ENCODE measurements around the gene CRTC1. TPM values are rescaled to one million over a fixed set of nuclear protein-coding genes. Genes with fewer than 3 reads are reported as not detected.

CRTC1 gene
- total RNA-seq, 1 experiment from 2014 or later = 19.0 TPM

DNA sequence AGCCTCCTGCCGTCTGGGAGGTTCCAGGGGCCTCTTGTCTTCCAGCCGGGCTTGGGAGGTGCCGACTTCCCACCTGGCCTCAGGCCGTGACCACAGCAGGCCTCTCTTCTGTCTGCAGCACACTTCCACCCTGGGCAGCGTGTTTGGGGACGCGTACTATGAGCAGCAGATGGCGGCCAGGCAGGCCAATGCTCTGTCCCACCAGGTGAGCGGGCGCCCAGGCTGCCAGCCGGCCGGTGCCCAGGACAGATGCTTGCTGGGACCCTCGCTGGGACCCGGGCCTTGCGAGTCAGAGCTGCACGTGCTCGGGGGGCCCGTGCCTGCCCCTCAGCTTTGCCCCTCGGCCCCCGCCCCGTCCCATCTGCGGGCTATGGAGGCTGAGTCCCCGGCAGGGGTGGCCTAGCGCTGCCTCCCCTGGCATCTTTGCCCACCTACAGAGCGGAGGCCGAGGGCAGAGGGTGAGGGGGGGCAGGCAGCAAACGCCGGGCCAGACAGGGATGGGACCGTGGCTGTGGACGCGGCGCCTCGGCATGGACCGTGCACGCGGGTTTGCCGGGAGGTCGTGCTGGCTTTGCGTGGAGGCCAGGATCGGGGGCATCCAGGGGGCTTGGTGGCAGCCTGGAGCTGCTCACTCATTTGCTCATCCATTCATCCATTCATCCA is 91.4 kb downstream of the CRTC1 start:
- Histone ChIP-seq H3K27ac (ENCODE audit: insufficient read length, low read depth, low read length) (no peak overlapping the region), H3T11ph (ENCODE audit: low read length) (no peak overlapping the region), H3K79me2 (ENCODE audit: insufficient read depth, low read length) (no peaks in the 10 kb centered on the region), H3K4ac (ENCODE audit: low read depth, low read length) (no peak overlapping the region), H4K5ac (ENCODE audit: insufficient read length, low read depth, low read length) (no peak overlapping the region), H3K23ac (ENCODE audit: insufficient read length, low read depth, low read length) (no peak overlapping the region), H3K4me2 (ENCODE audit: insufficient read depth, insufficient read length, low read length) (no peak overlapping the region), H2BK5ac (ENCODE audit: insufficient read length, low read length) (no peak overlapping the region), H4K20me1 (ENCODE audit: control insufficient read depth, insufficient read depth, insufficient read length) (no peaks in the 10 kb centered on the region), H2AK5ac (ENCODE audit: insufficient read length, low read length) (no peak overlapping the region), H2BK12ac (ENCODE audit: insufficient read length, low read depth, low read length) (no peak overlapping the region), H3K27me3 (ENCODE audit: insufficient read depth, low read length) (peaks cover 67% of the 10 kb centered on the region), H3K14ac (ENCODE audit: insufficient read depth, low read length) (no peak overlapping the region), H3K9me3 (ENCODE audit: control insufficient read depth, low read depth, low read length) (no peaks in the 10 kb centered on the region), H3K23me2 (ENCODE audit: insufficient read length, low read depth, low read length, poor library complexity, severe bottlenecking) (no peaks in the 10 kb centered on the region), H3K9ac (ENCODE audit: extremely low read depth, insufficient read length, low read length) (no peak overlapping the region), H2AFZ (ENCODE audit: low read length) (no peak overlapping the region), H3K79me1 (ENCODE audit: insufficient read depth, low read depth, low read length, poor library complexity, severe bottlenecking) (no peaks in the 10 kb centered on the region), H2BK20ac (ENCODE audit: low read depth, low read length, poor library complexity, severe bottlenecking) (no peak overlapping the region), H3K56ac (ENCODE audit: insufficient read length, low read depth, low read length) (no peak overlapping the region), H4K8ac (replicated peaks; ENCODE audit: insufficient read length, low read depth, low read length) (no peak overlapping the region), H2BK120ac (ENCODE audit: low read depth, low read length, poor library complexity, severe bottlenecking) (no peak overlapping the region), H2BK15ac (ENCODE audit: low read depth, low read length) (no peak overlapping the region), H4K91ac (ENCODE audit: insufficient read length, low read depth, low read length) (no peak overlapping the region), H3K18ac (ENCODE audit: insufficient read length, low read depth, low read length) (no peak overlapping the region), H3K4me1 (ENCODE audit: insufficient read depth, low read length) (no peaks in the 10 kb centered on the region)
- no peak overlapping the region for H3K4me3 Mint-ChIP-seq
- DNase-seq = no peak
- no CpG with 5 or more reads among the region's 40 CpGs for WGBS (ENCODE audit: extremely low coverage, insufficient read length, low lambda C conversion rate)
- H3K27ac Mint-ChIP-seq = no peak overlapping the region
- no peaks in the 10 kb centered on the region for H3K9me3 Mint-ChIP-seq
- peaks cover 4 to 9% of the 10 kb centered on the region in 2 experiments; a peak in 3 of 4 replicates for H3K4me1 Mint-ChIP-seq
- TF ChIP-seq, protein P1, sequence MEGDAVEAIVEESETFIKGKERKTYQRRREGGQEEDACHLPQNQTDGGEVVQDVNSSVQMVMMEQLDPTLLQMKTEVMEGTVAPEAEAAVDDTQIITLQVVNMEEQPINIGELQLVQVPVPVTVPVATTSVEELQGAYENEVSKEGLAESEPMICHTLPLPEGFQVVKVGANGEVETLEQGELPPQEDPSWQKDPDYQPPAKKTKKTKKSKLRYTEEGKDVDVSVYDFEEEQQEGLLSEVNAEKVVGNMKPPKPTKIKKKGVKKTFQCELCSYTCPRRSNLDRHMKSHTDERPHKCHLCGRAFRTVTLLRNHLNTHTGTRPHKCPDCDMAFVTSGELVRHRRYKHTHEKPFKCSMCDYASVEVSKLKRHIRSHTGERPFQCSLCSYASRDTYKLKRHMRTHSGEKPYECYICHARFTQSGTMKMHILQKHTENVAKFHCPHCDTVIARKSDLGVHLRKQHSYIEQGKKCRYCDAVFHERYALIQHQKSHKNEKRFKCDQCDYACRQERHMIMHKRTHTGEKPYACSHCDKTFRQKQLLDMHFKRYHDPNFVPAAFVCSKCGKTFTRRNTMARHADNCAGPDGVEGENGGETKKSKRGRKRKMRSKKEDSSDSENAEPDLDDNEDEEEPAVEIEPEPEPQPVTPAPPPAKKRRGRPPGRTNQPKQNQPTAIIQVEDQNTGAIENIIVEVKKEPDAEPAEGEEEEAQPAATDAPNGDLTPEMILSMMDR (conservative IDR thresholded peaks at IDR 0.05) = no peak
- H3K27me3 Mint-ChIP-seq (ENCODE audit: low read depth) = peaks cover 96% of the 10 kb centered on the region
- H3K36me3 Mint-ChIP-seq (ENCODE audit: insufficient read depth in 1 of 3, low read depth in 3 of 3) = no peaks in the 10 kb centered on the region

Data from H9 (cell line).